Epithelial cell of proximal tubule (primary cell): Measurements from ENCODE around the gene GYPE. TPM values are rescaled to one million over a fixed set of nuclear protein-coding genes. Genes with fewer than 3 reads are reported as not detected.
"Not testable (repeated sequence)": the region's sequence is repeated elsewhere in the genome, so short reads cannot be mapped to it uniquely, and the experiment has no call there.

ENCODE experiments used
- DNase-seq: peaks from one replicate; pipeline ENCODE4 v3.0.0-alpha.2; 2011; ENCODE audit warnings: low read depth
- H3K4me3 ChIP-seq: 2 replicates; pipeline ENCODE4 v1.5.1; 2011; ENCODE audit warnings: low read depth, mild to moderate bottlenecking, low read length
- CTCF ChIP-seq: conservative IDR thresholded peaks from 2 replicates; pipeline ENCODE4 v1.5.1; 2012; ENCODE audit warnings: low read depth, mild to moderate bottlenecking, low read length
- total RNA-seq: library from RNA; depleted of rRNA; stranded (reverse); fragments of >200 nt; gene quantifications from 2 replicates; pipeline ENCODE4 v1.2.3, GENCODE V29; 2015

GYPE gene
- total RNA-seq, 1 donor from 2014 or later, result 0.35 TPM

DNA sequence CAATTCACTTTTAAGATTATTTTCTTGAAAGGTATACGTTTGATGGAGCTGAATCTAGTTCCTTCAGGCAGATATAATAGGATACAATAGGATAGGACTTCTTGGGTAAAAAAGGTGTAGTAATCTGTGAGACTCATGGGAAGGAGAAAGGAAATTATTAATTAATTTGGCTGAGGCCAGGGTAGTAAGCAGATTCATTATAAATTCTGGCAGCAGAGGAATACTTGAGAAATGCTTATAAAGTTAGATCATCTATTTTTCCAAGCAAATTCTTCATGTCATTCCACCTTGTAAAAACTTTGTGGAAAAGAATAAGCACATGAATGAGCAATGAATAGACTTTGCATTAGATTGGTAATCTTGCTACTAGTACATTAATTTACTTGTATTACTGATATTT lies 46.9 kb downstream of the GYPE start:
- no peak for TF ChIP-seq CTCF
- DNase-seq, result peak; percentile 4
- H3K4me3 ChIP-seq, result no peak overlapping the region

DNA sequence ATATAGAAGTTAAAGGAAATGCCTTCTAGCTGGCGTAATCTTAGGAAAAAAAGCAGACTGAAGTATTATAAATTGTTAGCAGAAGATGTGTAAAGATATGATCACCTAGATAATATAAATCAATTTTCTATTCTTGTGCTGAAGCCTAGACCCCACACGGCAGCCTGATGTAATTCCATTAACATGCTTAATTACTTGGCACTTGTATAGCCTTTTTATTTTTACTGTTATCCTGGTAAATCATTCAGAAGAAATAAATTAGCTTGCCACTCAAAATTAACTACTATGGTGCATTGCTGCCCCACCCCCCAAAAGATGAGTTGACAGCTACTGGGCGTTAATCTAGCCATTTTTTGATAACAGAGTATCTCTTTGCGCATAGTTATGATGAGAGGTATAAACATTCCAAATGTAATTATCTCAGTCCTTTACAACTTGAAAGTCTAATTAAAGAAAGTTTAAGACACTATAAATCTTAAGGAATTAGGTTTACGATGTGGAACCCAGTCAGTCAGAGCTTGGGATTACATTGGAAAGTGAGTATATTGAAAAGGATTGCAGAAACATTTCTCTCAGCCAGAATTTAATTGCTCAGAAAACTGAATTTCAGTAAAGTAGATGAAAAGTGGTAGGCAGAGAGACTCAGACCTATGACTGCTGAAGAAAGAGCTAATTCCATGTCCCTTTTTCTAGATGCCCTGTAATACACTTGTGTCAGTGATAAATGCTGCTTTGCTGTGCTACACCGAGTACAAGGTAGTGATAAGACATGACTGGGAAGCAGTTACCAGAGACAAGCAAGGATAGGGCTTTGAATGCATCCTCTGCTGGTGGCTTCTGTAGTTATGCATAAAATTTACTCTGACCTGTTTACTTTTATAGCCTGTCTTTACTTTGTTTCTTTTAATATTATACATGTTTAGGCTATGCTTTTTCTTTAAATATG lies 47.7 kb downstream of the GYPE start:
- not testable (repeated sequence) for H3K4me3 ChIP-seq, DNase-seq

- H3K4me3 ChIP-seq, DNase-seq: not testable (repeated sequence)
Measured at GRCh38 chr4:143856017-143856557, 49.3 kb downstream of the GYPE start.

- H3K4me3 ChIP-seq, DNase-seq: not testable (repeated sequence)
Measured at GRCh38 chr4:143854645-143855044, 50.7 kb downstream of the GYPE start.

DNA sequence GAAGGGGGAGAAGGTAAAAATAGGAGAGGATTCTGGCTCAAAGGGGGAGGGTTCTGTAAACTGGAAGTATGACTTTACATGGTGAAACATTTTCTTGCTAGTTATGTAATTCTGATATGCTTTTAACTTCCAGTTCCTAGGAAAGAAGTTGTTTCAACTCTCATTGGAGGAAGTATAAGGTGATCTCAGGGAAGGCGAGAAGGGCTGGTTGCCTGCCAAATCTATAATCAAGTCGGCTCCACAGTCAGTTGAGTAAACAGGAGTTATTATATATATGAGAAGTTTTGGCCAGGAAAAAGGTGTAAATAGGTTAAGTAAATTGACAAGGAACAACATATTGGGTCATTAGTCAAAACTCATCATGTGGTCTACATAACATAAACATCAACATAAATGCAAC lies 56.1 kb downstream of the GYPE start:
- H3K4me3 ChIP-seq, DNase-seq: not testable (repeated sequence)

DNA sequence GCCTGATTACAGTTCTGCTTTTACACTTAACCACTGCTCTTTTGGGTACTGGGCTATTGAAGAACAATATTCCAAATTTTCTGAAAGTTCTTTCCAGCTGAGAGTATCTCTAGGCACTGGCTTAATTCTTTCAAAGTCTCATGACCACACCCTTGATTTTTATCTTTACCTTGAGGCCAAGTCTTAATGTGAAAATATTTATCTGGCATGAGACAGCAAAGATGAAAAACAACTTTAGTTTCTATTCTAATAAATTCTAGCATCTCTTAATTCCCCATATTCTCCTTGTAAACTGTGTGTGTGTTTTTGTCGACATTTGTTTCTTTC lies 61.9 kb downstream of the GYPE start:
- not testable (repeated sequence) for DNase-seq, H3K4me3 ChIP-seq

DNA sequence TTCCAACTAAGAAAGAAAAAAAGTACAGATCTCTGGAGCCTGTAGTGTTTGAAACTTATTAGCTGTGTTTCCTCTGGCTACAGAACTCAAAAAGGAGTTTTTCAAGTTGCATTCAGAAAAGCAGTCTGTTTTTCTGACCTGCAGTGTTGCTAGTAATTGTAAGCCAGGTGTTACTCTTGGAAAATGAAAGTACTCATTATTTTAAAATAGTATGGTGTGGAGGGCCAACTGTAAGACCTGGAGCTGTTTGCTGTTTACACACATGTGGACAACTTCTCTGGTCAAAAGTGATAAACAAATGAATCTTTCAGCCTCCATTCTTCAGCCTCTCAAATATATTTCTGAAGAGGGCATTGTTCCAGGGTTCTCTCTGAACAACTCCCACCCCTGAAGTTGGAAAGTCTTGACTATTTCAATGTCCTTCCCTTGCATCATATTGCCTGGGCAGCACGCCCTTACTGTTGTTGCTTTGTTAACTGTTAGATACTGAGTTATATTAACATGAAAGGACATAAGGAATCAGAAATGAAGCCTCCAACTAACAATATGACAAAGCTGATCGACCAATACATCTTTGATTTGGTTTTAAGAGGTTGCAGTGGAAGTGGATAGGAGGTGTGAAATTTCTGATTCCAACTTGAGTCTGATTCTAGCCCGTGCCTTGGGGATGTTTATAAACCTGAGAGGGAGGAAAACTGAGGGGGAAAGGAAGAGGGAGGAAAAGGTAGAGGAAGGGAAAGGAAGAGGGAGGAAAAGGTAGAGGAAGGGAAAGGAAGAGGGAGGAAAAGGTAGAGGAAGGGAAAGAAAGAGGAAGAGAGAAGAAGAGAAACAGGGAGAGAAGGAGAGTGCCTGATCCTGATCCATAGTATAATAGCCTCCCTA lies 62.5 kb downstream of the GYPE start:
- DNase-seq, result not testable (repeated sequence)

DNA sequence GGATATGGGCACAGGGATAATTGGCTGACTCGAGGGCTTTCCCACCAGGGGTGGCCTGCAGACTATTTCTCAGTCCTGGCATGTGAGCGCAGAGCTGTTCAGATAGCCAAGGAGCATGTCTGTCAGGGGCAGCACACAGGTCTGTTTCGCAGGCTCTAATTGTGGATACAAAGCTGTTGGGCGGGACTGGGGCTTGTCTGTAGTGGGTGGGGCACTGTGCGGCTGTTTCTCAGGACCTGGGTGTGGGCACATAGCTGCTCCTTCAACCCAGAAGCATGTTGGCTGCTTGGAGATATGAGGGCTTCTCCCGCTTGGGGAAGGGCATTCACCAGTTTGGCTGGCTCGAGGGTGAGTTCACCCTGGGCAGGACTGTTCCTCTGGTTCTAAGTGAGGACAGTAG lies 65.9 kb downstream of the GYPE start:
- not testable (repeated sequence) for DNase-seq, H3K4me3 ChIP-seq

More for the DNA sequence above, 62.5 kb downstream of the GYPE start:
- not testable (repeated sequence) for H3K4me3 ChIP-seq

DNA sequence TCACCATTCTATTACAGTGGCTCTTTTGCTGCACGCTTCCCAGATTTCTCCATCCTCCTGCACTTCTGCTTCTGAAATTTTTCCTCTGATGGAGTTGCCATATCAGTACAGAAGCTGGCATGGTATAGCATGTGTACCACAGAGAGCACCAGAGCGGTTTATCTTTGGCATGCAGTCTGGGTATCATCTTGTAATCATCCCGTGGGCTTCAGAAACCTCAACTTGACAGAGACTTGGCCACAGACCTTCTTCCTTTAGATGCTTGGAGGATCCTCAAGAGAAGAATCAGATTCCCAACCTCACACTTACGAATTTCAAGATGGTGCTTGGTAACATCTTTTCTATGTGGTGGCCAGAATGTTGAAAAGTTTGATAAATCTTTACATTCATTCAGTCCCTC lies 71.2 kb downstream of the GYPE start:
- not testable (repeated sequence) for H3K4me3 ChIP-seq, DNase-seq

GRCh38 chr4:143833676-143834075 lies 71.7 kb downstream of the GYPE start:
- not testable (repeated sequence) for H3K4me3 ChIP-seq
- peak; percentile 9 for DNase-seq

- not testable (repeated sequence) for H3K4me3 ChIP-seq, DNase-seq
Measured at GRCh38 chr4:143830576-143830975, 74.8 kb downstream of the GYPE start.

- not testable (repeated sequence) for H3K4me3 ChIP-seq, DNase-seq
Measured at GRCh38 chr4:143829239-143829620, 76.1 kb downstream of the GYPE start.

Other genes with a start within 250 kb of the GYPE start
- gene FREM3, start 204.9 kb downstream of the GYPE start, total RNA-seq, result not detected in 2 replicates
- not detected in 2 replicates for gene GYPB, start 113.8 kb upstream of the GYPE start, total RNA-seq
- not detected in 2 replicates for gene GYPA, start 235.2 kb upstream of the GYPE start, total RNA-seq